Ammon's horn (tissue), 1 donor: ENCODE measurements around the gene ELAC2.
"Not testable (repeated sequence)": the region's sequence is repeated elsewhere in the genome, so short reads cannot be mapped to it uniquely, and the experiment has no call there.

Experiments used
- DNase-seq: peaks from one replicate; pipeline ENCODE4 v3.0.0-alpha.2; 2016; ENCODE audit warnings: low spot score

The ELAC2 gene

DNA sequence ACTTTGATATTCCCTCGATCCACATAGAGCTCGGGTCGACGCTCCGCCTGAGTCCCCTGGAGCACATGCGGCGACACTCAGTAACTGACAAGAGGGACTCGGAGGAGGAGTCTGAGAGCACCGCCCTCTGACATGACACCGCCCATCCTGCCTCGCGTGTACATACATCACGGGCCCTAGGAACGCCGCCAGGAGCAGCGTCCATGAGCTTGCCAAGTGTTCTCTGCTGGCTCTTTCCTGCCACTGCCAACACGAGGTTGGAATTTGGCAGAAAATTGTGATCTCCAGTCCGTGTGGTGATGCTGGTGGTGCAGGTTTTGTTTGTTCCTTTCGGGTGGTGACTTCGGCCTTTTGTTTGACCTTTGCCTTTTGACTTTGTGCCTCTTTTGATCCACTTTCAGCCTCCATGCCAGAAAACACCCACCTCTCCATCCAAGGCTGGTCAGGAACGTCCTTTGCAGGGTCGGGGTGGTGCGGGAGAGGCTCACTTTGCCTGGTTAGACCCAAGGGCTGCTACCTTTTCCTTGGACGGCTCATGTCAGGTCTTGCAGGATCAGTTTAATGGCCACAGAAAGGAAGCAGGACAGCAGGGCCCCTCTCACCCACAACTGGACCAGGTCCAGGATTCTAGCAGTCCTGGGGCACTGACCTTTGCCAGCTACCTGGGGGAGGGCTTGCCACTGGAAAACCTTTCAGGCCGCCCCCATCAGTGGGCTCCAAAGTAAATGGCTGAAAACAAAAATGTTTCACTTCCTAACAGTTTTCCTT lies 27.6 kb downstream of the ELAC2 start:
- no peak for DNase-seq

DNA sequence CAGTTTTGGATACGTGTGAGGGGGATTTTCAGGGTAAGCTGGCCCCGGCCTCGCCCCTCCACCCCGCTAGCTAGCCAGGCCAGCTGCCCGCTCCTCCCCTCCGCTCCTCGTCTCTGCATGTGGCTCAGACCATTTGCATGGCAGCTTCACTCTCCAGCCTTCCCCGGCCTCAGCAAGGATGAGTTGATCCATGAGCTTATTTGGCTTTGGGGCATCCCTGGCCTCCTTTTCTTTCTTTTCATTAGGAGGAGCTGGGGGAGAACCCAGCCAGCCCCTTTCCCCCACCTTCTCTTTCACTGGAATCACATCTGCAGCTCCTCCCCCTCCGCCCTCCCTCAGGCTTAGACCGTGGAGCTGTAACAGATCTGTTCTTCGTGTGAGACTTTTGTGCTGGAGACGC lies 30.7 kb downstream of the ELAC2 start:
- no peak for DNase-seq

DNA sequence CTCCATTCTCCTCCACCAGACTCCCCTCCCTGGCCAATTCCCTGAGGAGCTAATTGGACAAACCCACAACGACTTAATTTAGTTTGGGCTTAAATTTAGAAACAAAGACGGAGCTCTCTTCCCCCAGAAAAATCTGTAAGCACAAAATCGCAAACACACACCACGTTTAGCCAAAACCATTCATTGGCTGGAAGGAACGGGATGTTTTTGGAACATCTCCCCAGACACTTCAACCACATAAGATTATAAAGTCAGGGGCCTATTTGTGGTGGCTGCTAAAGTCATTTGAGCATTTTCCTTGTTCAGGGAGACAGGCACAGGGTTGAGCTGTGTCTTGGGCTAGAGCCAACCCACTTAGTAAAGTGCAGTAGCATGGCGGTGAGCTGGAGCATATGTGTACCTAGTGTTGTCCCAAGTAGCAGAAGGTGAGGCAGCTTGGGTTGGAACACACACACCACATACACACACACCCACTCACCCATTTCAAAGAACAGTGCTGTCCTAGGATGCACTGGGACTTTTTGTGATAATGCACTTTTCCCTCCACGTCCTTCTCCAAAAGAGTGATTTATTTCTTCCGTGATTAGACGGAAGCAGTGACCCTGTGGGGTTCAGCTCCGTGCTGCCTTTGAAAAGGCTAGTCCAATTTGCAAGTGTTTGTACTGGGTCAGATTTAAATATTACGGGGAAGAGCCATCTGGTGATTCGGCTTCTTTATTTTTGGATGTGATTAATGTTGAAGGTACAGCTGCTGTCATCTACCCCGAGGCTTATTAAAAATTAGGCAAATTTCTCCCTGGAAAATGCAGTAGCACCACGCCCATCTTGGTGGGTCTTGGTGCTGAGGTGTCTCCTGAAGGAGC lies 32.2 kb downstream of the ELAC2 start:
- DNase-seq, result peak; percentile 66

DNA sequence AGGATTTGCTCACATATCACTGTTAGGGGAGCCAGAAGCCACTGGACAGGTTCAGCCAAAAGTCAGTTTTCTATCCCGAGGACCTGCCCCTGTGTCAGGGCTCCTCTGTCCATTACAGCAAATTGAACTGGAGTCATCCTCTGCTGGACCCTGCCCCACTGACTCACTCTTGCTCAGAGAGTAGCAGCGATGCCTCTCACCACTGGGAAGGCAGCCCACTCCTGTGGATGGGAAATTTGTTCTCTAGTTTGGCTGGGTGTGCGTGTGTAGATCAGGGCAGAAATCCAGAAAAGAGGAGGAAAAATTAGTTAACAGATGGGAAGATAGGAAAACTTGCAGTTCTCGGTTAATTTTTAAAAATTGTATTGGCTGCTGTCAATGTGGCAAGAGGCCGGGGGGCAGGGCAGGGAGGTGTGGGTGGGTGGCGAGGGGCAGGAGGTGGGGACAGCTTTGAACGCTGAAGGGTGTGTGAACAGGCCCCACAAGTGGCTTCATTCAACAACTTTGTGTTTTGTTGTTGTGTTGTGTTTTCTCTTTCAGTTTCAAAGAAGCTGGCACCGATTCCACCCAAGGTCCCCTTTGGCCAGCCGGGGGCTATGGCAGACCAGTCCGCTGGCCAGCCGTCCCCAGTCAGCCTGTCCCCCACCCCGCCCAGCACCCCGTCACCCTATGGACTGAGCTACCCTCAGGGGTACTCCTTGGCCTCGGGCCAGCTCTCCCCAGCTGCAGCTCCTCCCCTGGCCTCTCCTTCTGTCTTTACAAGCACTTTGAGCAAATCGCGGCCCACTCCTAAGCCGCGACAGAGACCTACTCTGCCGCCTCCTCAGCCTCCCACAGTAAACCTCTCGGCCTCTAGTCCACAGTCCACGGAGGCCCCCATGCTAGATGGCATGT lies 33.6 kb downstream of the ELAC2 start:
- peak; percentile 64 for DNase-seq

DNA sequence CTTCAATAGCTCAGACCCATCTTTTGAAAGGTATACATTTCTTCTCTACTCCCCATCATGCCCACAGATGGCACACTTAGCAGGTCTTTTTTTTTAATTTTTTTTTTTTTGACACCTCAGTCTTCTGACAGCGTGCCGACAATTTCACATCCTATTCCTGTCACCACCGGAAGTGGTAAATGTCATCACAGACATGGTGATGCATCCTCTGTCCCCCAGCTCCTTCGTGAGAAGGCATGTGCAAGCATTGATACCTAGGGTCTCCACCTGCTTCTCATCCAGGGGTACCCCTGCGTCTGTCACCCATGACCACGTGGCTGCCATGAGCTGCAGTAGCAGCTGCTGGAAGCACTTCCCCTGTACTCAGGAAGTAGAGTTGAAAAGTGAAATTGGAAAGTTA lies 35.6 kb downstream of the ELAC2 start:
- no peak for DNase-seq

DNA sequence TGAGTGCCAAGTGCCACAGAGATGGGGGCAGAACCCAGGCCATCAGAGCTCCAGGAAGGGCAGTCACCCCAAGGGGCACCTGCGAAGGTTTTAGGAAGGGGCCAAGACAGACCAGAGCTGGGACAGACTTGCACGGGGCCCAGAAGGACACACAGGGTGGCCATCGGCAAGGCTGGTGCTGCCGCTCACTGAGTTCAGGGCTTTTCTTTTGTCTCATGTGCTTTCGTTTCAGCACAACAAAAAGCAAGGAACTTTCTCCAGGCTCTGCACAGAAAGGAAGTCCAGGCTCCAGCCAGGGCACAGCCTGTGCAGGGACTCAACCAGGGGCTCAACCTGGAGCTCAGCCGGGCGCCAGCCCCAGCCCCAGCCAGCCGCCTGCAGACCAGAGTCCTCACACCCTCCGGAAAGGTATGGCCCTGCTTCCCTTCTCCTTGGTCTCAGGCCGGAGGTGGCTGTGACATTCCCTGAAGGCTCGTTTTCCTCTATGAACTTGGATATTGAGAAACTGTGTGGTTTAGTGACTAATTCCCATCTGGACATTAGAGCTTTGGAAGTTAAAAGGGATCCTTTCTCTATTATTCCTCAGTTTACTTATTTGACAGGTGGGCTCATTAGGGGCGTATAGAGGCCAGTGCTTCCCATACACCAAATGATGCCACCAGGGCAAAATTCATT lies 37.9 kb downstream of the ELAC2 start:
- DNase-seq, result no peak

DNA sequence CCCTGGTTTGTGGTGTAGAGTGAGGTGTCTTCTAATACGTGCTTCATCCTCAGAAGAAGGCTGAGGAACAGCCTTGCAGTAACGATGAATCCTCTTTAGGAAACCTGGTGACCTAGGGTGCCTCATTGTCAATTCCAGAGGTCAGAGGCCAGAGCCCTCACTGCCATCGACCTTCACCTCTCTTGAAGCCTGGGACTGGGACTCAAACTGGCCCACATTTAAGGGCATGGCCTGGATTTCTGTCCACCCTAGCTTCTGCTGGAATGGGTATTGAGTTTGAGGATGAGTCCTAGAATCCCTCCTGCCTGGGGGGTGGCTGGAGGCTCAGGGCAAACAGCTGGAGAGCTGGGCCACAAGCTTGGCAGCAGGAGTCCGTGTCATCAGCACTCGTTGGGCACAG lies 38.6 kb downstream of the ELAC2 start:
- DNase-seq, result no peak

DNA sequence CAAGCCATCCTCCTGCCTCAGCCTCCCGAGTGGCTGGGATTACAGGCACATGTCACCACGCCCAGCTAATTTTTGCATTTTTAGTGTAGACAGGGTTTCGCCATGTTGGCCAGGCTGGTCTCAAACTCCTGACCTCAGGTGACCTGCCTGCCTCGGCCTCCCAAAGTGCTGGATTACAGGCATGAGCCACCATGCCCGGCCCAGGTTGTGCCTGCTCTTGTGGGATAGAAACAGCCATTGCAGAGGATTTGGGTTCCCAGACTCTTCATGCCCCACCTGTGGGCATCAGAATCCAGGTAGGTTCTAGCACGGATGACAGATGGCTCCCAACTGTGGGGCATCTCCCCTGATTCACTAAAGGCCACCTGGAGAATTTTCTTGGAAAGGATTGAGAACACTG lies 39.0 kb downstream of the ELAC2 start:
- not testable (repeated sequence) for DNase-seq

DNA sequence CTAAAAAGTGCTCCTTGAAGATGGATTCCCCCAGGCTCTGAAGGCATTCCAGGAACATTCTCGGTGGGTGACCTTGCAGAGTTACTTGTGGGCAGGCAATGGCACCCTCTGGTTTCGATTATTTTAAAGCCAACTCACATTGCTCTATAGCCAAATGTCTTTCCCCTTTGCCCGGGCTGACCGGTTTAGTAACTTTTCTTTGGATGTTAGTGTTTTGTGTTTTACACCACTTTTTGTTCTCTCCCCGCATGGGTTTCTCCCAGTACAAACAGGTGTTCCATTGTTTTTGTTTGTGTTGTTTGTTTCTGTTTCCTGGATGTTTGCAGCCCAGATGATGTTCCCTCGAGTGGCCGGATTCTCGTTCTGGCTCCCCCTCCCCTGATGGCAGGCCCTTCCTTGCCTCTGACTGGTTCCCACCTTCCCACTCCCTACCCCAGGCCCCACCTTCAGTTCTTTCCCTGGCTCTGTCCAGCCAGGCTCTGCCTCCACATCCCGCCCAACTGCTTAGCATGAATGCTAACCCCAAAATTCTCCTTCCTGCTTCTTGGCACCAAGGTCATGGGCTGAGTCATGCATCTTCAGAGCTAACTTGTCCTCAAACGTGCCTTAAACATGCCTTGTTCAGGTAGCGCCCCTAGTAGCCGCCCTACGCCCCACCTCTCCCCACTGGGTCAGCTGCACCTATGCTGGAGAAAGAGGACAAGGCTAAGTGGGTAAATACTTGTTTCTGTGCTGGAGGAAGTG lies 40.6 kb downstream of the ELAC2 start:
- DNase-seq, result no peak

DNA sequence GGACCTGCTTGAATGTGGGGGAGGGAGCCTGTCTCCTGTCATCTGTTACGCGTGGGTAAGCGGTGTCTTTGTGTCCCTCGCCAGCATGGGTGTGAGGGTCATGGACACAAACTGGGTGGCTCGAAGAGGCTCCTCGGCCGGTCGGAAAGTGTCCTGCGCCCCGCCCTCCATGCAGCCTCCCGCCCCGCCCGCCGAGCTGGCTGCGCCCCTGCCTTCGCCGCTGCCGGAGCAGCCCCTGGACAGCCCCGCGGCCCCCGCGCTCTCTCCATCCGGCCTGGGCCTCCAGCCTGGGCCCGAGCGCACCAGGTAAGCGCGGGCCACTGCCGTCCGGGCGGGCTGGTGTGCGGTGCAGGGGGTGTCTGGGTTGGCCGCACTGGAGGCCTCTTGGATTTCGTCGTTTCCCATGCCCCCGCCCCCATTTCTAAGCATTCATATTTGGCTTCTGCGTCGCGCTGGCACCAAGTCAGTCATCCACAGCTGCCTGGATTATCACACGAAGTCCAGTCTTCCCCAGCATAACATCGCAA lies 43.8 kb downstream of the ELAC2 start:
- no peak for DNase-seq

DNA sequence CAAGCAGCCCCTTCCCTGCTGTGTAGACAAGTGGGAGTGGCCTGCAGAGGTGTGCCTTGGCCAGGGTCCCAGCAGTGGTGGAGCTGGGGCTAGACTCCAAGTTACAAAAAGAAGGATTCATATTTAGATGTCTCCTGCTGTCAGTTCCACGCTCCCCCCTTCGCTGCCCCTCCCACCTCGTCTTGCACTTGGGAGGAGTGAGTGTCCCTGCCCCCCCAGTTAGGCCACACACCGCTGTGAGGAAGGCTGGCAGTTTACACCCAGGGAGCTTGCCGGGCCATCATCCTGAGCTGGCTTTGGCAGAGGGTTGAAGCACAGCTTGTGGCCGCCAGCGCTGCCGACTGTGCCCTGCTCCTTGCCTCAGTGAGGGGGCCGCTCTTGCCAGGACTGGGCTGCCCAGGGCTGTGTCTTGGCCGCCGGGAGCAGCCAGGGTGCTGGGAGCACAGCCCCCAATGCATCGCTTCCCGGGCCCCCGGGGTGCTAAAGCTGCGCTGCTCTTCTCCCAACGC lies 44.3 kb downstream of the ELAC2 start:
- peak; percentile 35 for DNase-seq

DNA sequence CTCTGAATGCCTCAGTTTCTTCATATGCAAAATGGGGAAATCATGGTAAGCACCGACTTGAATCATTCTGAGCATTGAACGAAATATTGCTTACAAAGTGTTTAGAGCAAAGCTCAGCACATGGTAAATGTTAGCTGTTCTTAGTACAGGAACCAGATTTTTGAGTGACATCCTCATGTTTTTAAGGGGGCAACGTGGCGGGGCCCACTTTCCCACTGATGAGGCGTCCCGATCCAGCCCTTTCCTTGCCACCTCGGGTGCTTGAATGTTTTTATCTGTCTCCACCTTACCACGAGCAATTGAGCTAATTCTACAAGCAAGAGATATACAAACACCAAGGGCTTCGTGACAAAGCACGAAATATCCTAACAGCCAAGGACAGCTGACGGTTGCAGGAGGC lies 49.9 kb downstream of the ELAC2 start:
- DNase-seq, result no peak

DNA sequence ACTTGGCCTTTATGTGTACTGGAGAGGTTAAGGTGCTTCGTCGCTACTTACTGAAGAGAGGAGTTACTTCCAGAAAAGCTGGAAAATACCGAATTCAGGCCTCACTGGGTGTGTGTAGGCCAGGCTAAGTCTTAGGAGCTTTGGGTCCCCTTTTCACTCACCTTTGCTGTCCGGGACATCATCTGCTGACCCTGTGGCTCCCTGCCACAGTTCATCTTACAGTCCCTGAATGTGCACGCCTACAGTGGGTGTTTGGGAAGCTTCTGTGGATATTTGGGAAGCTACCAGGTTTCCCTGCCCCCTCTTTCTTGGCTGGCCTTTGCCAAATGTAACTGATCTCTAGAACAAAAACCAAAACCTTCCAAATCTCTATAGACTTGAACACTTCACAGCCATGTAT lies 51.4 kb downstream of the ELAC2 start:
- DNase-seq, result no peak

DNA sequence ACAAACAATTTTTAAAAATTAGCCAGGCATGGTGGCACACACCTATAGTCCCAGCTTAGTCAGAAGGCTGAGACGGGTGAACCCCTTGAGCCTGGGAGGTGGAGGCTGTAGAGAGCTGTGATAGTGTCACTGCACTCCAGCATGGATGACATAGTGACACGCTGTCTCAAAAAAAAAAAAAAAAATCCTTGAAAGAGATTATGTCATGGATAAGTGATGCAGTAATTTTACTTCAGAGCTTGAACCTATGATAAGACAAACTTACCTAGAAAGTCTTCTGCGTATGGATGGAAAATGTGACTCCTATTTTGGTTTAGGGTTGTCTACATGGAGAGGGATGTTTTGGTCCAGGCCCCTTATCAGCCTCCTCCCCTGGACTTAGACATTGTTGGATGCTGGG lies 51.8 kb downstream of the ELAC2 start:
- DNase-seq, result no peak

DNA sequence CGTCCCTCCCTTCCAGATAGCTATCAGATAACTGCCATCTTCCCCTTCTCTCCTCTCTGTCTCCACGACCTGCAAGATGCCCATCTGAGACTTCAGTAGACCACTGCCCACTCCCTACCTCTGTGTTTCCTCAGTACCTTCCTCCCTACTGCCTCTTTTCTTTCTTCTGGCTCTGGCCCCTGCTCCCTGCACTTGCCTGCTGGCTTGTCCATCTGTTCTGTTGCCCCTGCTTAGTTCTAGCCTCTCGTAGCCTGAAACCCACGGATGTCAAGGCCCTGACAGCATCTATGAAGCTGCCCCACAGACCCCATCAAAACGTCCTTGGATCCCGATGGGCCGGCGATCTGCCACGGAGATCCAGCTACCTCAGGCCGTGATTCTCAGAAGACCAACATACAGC lies 53.0 kb downstream of the ELAC2 start:
- DNase-seq, result no peak

DNA sequence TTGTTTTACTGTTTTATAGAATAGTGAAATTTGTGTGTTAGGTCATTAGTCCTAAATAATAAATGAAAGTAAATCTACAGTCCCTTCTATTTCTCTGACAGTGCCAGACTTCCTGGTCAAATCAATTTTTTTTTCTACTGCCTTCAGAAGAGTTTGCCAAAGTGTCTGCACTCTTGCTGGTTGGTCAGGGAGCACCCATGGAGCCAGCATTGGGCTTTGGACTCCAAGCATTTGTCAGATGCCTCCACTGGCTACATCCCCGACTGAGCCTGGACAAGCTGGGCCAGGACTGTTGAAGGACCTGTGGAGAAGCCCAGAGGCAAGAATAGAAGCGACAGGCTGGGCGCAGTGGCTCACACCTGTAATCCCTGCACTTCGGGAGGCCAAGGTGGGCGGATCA lies 53.7 kb downstream of the ELAC2 start:
- DNase-seq, result no peak

DNA sequence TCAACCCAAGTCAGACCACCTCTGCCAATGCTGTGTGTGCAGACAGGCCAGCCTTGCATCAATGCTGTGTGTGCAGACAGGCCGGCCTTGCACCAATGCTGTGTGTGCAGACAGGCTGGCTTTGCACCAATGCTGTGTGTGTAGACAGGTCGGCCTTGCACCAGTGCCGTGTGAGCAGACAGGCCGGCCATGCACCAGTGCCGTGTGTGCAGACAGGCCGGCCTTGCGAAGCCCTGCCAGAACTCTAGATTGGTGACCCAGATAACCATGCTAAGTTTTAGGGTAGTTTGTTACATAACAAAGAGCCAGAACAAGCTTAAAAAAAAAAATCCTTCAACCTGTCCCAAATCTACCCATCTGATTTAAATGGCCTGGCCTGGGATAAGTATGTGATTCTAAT lies 54.3 kb downstream of the ELAC2 start:
- no peak for DNase-seq

DNA sequence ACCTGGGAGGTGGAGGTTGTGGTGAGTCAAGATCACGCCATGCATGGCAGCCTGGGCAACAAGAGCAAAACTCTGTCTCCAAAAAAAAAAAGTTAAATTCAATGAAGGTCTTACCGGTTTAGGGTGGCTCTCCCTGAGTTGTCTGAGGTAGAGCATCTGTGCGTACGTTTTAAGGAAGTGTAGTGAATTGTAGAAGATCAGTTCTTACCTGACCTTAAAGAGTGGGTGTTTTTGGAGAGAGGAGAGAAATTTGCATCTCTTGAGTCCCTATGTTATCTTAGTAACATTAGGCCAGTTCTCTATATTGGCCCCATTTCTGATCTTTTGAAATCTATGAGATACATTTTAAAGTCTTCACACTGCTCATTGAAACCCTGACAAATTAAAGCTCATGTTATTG lies 56.2 kb downstream of the ELAC2 start:
- no peak for DNase-seq

DNA sequence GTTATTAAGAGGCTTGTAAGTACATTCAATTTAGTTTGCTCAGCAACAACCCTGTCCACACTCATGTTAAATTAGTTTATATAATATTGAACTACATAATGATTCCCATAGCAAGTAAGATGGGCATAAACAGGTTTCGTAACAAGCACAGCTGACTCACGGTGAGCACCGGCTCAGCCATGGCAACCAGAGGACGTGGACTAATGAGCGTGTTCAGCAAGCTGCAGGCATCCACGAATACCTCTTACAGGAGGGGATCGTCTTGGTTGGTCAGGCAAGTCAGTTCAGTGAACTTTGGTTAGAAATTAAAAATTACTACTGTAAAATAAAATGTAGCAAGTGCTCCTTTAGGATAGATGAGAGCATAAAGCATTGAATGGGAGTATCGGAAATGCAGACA lies 58.4 kb downstream of the ELAC2 start:
- peak; percentile 57 for DNase-seq

DNA sequence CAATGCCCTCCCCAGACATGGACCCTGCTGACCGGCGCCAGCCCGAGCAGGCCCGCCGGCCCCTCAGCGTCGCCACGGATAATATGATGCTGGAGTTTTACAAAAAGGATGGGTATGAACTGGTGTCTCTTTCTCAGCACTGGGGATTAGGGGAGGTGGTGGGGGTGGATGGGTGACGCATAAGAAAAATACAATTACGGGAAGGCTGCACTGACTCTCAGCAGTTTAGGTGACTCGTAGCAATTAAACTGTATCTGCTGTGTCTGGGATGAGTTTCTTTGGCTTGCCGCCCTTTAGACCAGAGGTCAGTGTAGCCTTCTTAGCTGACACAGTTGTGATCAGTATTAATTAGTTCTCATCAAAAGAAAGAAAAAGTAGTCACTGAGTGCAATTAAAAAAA lies 59.0 kb downstream of the ELAC2 start:
- no peak for DNase-seq

DNA sequence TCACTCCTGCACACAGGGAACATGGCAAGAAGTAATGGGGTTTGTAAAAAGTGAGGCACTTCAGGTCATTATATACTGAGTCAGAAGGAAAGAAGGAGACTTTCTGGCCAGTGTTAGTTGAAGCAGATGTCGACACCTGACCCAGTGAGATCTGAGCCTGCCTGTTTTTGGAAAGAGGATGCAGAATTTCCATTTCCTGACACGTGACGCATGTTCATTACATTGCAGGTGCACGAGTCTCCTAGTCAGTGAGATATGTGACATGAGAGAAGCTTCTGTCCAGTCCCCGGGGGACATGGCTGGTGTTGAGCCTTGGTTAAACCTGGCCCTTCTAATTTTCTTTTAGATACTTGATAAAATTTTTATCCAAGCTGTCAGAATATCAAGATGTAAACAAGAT lies 62.3 kb downstream of the ELAC2 start:
- no peak for DNase-seq
